Activated CD4-positive, alpha-beta memory T cell treated with anti-CD3 and anti-CD28 coated beads for 36 hours (primary cell): ENCODE data around the gene ZNRD2. TPM values are rescaled to one million over a fixed set of nuclear protein-coding genes. Genes with fewer than 3 reads are reported as not detected.

ENCODE experiments used
- CTCF ChIA-PET: fragments of 350-600 bp; sonication (Branson Sonifier 250); formaldehyde crosslinking; loops from one replicate; lab custom pipeline; 2021; ENCODE audit warnings: antibody characterized with exemption, inconsistent platforms; lab: Charles Lee
- POLR2A ChIA-PET: fragments of 350-600 bp; sonication (Branson Sonifier 250); formaldehyde crosslinking; loops from one replicate; lab custom pipeline; 2021; ENCODE audit warnings: antibody characterized with exemption; lab: Charles Lee
- DNase-seq: peaks from one replicate; pipeline ENCODE4 v3.0.0-alpha.2; 2020
- H3K27ac Mint-ChIP-seq: one replicate; pipeline ENCODE4 v1.8.0; 2021; ENCODE audit warnings: mixed read lengths
- H3K27me3 Mint-ChIP-seq: one replicate; pipeline ENCODE4 v1.8.0; 2021; ENCODE audit warnings: mixed read lengths
- H3K36me3 Mint-ChIP-seq: one replicate; pipeline ENCODE4 v1.8.0; 2021; ENCODE audit warnings: mixed read lengths
- H3K4me1 Mint-ChIP-seq: one replicate; pipeline ENCODE4 v1.8.0; 2021; ENCODE audit warnings: low read depth, mixed read lengths
- H3K4me3 Mint-ChIP-seq: one replicate; pipeline ENCODE4 v1.8.0; 2021; ENCODE audit warnings: mild to moderate bottlenecking, mixed read lengths
- H3K9me3 Mint-ChIP-seq: one replicate; pipeline ENCODE4 v1.8.0; 2021; ENCODE audit warnings: mixed read lengths
- intact Hi-C: fragments of 100-400 bp; cut with micrococcal nuclease; formaldehyde crosslinking; loops from one replicate; pipeline ENCODE4 v1.15.1; 2023
- total RNA-seq, 2 experiments: library from RNA; stranded (reverse); gene quantifications; one replicate each; pipeline ENCODE4 v1.2.3, GENCODE V29; 2021

ZNRD2 gene
- total RNA-seq, 2 experiments from 2014 or later = 48.1 to 51.1 TPM

DNA sequence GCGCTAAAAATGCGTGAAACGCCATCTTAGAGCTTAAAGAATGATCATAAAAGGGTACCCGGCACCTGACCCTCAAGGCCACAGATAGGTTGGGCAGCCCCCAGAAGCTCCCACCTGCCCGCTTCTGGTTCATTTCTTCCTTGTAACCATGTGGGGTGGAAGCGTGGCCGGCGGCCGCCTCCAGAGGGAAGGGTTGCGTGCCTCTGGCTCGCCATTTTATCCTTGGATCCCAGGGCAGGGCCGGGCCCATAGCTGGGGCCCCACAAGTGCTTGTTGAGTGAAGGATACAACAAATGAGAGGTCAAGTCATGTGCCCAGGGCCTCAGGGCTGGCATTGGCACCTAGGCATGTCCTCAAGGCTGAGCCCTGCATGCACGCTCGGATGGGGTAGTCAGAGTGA lies 51.2 kb downstream of the ZNRD2 start:
- no peaks in the 10 kb centered on the region for H3K27me3 Mint-ChIP-seq
- H3K4me1 Mint-ChIP-seq = peaks cover 14% of the 10 kb centered on the region
- no peak for DNase-seq
- intact Hi-C loops = no loop called here
- no peak overlapping the region for H3K4me3 Mint-ChIP-seq
- peaks cover 44% of the 10 kb centered on the region for H3K36me3 Mint-ChIP-seq
- ChIA-PET CTCF (no interaction called here), POLR2A (interaction anchor here (0.5 kb wide), 1 partner anchor 71 kb away, joined by 3 read pairs; no protein-coding TSS in a partner anchor)
- no peak overlapping the region for H3K27ac Mint-ChIP-seq
- no peaks in the 10 kb centered on the region for H3K9me3 Mint-ChIP-seq

Other genes with a start within 250 kb of the ZNRD2 start
- gene DPF2, start 236.6 kb upstream of the ZNRD2 start, total RNA-seq = 10 to 100 TPM; 68.7 to 71.6 TPM
- gene TIGD3, start 215.7 kb upstream of the ZNRD2 start, total RNA-seq = under 1 TPM; 0.73 to 1.00 TPM
- gene SLC25A45, start 187.8 kb upstream of the ZNRD2 start, total RNA-seq = 10 to 100 TPM; 14.4 to 16.1 TPM
- gene FRMD8, start 183.8 kb upstream of the ZNRD2 start, total RNA-seq = 10 to 100 TPM; 34.7 to 37.9 TPM
- 100 to 1,000 TPM; 593 to 683 TPM for gene NEAT1, start 147.7 kb upstream of the ZNRD2 start, total RNA-seq
- gene MALAT1, start 71.4 kb upstream of the ZNRD2 start, total RNA-seq = 1,000 to 10,000 TPM; 8,046 to 8,888 TPM
- gene SCYL1, start 45.4 kb upstream of the ZNRD2 start, total RNA-seq = 10 to 100 TPM; 67.8 to 69.8 TPM
- gene LTBP3, start 12.1 kb upstream of the ZNRD2 start, total RNA-seq = 10 to 100 TPM; 60.7 to 63.3 TPM
- 10 to 100 TPM; 25.3 to 28.3 TPM for gene FAM89B, start 2.1 kb downstream of the ZNRD2 start, total RNA-seq
- 100 to 1,000 TPM; 137 to 141 TPM for gene EHBP1L1, start 5.6 kb downstream of the ZNRD2 start, total RNA-seq
- gene KCNK7, start 25.3 kb downstream of the ZNRD2 start, total RNA-seq = under 1 TPM; 0.29 to 0.31 TPM
- 10 to 100 TPM; 56.7 to 62.6 TPM for gene MAP3K11, start 43.7 kb downstream of the ZNRD2 start, total RNA-seq
- gene PCNX3, start 45.3 kb downstream of the ZNRD2 start, total RNA-seq = 10 to 100 TPM; 29.8 to 32.1 TPM
- gene SIPA1, start 67.6 kb downstream of the ZNRD2 start, total RNA-seq = 100 to 1,000 TPM; 163 to 167 TPM
- 10 to 100 TPM; 74.9 to 76.5 TPM for gene RELA, start 92.4 kb downstream of the ZNRD2 start, total RNA-seq
- 10 to 100 TPM; 55.9 to 61.6 TPM for gene KAT5, start 141.8 kb downstream of the ZNRD2 start, total RNA-seq
- gene RNASEH2C, start 150.3 kb downstream of the ZNRD2 start, total RNA-seq = 100 to 1,000 TPM in 1 of 2 experiments, 10 to 100 TPM in 1; 98.4 to 105 TPM
- 10 to 100 TPM; 13.6 to 14.5 TPM for gene AP5B1, start 210.5 kb downstream of the ZNRD2 start, total RNA-seq
- not detected for gene OVOL1, start 216.6 kb downstream of the ZNRD2 start, total RNA-seq